ENCODE data around the gene PYDC1. TPM values are rescaled to one million over a fixed set of nuclear protein-coding genes. Genes with fewer than 3 reads are reported as not detected.
"Not testable (repeated sequence)": the region's sequence is repeated elsewhere in the genome, so short reads cannot be mapped to it uniquely, and the experiment has no call there.

Gene PYDC1
- total RNA-seq, 2 experiments from 2014 or later, result not detected

- H3K36me3 Mint-ChIP-seq; H3K4me3 Mint-ChIP-seq; intact Hi-C loops (cut with micrococcal nuclease); DNase-seq; POLR2A ChIA-PET; H3K27me3 Mint-ChIP-seq; H3K4me1 Mint-ChIP-seq (ENCODE audit: low read depth); H3K9me3 Mint-ChIP-seq; H3K27ac Mint-ChIP-seq; CTCF ChIA-PET: not testable (repeated sequence)
Measured at GRCh38 chr16:31245598-31245997, 28.7 kb upstream of the PYDC1 start.

DNA sequence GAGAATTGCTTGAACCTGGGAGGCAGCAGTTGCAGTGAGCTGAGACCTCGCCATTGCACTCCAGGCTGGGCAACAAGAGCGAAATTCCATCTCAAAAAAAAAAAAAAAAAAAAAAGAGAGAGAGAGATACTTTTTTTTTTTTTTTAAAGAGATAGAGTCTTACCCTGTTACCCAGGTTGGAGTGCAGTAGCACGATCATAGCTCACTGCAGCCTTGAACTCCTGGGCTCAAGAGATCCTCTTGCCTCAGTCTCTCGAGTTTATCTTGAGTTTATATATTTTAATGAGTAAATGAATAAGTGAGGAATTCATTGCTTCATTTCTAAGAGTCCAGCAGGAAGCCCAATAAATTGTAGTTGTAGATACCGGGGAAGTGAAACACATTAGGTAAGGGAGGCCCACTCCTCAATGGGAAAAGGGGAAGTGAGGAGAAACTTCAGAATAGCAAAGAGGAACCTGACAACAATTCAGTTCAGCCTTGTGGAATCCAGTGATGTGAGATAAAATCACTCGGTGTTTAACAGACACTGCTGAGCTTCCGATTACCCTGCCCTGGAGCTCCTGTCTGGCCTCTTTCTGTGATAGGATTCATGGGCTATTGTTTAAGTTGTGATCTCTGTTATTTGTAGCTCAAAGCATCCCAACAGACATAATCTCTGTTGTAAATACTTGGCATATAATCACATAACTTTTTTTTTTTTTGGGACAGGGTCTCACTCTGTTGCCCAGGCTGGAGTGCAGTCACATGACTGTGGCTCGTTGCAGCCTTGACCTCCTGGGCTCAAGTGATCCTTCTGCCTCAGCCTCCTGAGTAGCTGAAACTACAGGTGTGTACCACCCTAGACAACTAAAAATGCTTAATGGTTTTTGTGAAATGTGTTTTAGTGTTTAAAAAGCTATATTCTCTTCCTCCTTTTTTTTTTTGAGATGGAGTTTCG is 27.1 kb upstream of the PYDC1 start:
- POLR2A ChIA-PET, result no interaction called here
- Mint-ChIP-seq H3K4me1 (ENCODE audit: low read depth) (no peaks in the 10 kb centered on the region), H3K27me3 (peaks cover 2% of the 10 kb centered on the region), H3K9me3 (no peaks in the 10 kb centered on the region), H3K4me3 (no peak overlapping the region), H3K27ac (no peak overlapping the region), H3K36me3 (no peaks in the 10 kb centered on the region)
- CTCF ChIA-PET, result no interaction called here
- intact Hi-C loops (cut with micrococcal nuclease), result no loop called here
- no peak for DNase-seq

- H3K36me3 Mint-ChIP-seq, result no peaks in the 10 kb centered on the region
- H3K27ac Mint-ChIP-seq, result no peak overlapping the region
- H3K4me1 Mint-ChIP-seq (ENCODE audit: low read depth), result no peaks in the 10 kb centered on the region
- no peaks in the 10 kb centered on the region for H3K9me3 Mint-ChIP-seq
- no peak overlapping the region for H3K4me3 Mint-ChIP-seq
- ChIA-PET CTCF (no interaction called here), POLR2A (no interaction called here)
- H3K27me3 Mint-ChIP-seq, result no peaks in the 10 kb centered on the region
- DNase-seq, result no peak
- intact Hi-C loops (cut with micrococcal nuclease), result no loop called here
Measured at GRCh38 chr16:31242206-31242605, 25.3 kb upstream of the PYDC1 start.

GRCh38 chr16:31238041-31238440 is 21.1 kb upstream of the PYDC1 start:
- CTCF ChIA-PET, result no interaction called here
- no peak for DNase-seq
- no peaks in the 10 kb centered on the region for H3K36me3 Mint-ChIP-seq
- no peak overlapping the region for H3K27ac Mint-ChIP-seq
- H3K27me3 Mint-ChIP-seq, result no peaks in the 10 kb centered on the region
- no peaks in the 10 kb centered on the region for H3K4me1 Mint-ChIP-seq (ENCODE audit: low read depth)
- H3K4me3 Mint-ChIP-seq, result no peak overlapping the region
- POLR2A ChIA-PET, result no interaction called here
- intact Hi-C loops (cut with micrococcal nuclease), result no loop called here
- no peaks in the 10 kb centered on the region for H3K9me3 Mint-ChIP-seq

GRCh38 chr16:31229501-31229900 is 12.6 kb upstream of the PYDC1 start:
- ChIA-PET CTCF (no interaction called here), POLR2A (no interaction called here)
- intact Hi-C loops (cut with micrococcal nuclease), result no loop called here
- Mint-ChIP-seq H3K4me1 (ENCODE audit: low read depth) (no peaks in the 10 kb centered on the region), H3K27ac (no peak overlapping the region), H3K4me3 (no peak overlapping the region), H3K36me3 (no peaks in the 10 kb centered on the region), H3K27me3 (no peaks in the 10 kb centered on the region), H3K9me3 (no peaks in the 10 kb centered on the region)
- no peak for DNase-seq

- no peaks in the 10 kb centered on the region for H3K36me3 Mint-ChIP-seq
Measured at GRCh38 chr16:31228206-31228605, 11.3 kb upstream of the PYDC1 start.

DNA sequence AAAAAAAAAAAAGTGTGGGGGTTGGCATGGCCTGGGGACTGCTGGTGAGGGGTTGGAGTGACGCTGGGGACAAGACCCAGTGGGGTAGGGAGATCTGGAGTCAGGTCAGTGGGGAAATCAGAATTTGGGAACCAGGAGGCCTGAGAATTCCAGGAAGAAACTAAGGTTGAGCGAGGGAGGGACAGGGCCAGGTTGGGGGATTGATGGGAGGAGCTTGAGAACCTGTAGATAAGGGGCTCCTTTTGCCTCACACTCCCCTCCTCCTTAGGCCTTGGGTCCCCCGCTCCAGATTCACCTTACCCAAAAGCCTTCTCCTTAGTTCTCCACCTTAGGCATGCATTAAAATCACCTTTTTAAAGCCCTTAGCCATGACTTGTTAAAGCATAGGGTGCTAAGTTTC is 8.3 kb upstream of the PYDC1 start:
- Mint-ChIP-seq H3K36me3 (no peaks in the 10 kb centered on the region), H3K27ac (no peak overlapping the region), H3K9me3 (no peaks in the 10 kb centered on the region), H3K27me3 (peaks cover 6% of the 10 kb centered on the region), H3K4me1 (ENCODE audit: low read depth) (no peaks in the 10 kb centered on the region), H3K4me3 (no peak overlapping the region)
- ChIA-PET CTCF (no interaction called here), POLR2A (no interaction called here)
- DNase-seq, result no peak
- intact Hi-C loops (cut with micrococcal nuclease), result no loop called here

More at GRCh38 chr16:31228206-31228605, 11.3 kb upstream of the PYDC1 start:
- Mint-ChIP-seq H3K4me1 (ENCODE audit: low read depth) (no peaks in the 10 kb centered on the region), H3K27ac (no peak overlapping the region), H3K9me3 (no peaks in the 10 kb centered on the region), H3K4me3 (no peak overlapping the region), H3K27me3 (no peaks in the 10 kb centered on the region)
- no peak for DNase-seq
- POLR2A ChIA-PET, result no interaction called here
- intact Hi-C loops (cut with micrococcal nuclease), result no loop called here
- CTCF ChIA-PET, result no interaction called here

DNA sequence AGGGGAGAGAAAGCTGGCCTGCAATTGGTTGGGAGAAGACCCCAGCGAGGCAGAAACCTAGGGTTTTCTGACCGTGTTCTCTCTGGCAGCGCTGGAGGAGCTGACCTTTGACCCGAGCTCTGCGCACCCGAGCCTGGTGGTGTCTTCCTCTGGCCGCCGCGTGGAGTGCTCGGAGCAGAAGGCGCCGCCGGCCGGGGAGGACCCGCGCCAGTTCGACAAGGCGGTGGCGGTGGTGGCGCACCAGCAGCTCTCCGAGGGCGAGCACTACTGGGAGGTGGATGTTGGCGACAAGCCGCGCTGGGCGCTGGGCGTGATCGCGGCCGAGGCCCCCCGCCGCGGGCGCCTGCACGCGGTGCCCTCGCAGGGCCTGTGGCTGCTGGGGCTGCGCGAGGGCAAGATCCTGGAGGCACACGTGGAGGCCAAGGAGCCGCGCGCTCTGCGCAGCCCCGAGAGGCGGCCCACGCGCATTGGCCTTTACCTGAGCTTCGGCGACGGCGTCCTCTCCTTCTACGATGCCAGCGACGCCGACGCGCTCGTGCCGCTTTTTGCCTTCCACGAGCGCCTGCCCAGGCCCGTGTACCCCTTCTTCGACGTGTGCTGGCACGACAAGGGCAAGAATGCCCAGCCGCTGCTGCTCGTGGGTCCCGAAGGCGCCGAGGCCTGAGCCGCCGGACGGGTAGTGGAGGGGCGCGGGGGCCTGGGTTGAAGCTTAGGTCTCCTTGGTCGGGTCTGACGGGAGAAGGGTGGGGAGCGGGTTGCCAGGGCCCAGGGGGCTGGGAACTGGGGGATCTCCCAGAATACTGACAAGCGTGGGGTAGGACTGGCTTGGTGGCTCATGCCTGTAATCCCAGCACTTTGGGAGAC is 7.4 kb upstream of the PYDC1 start:
- H3K27ac Mint-ChIP-seq, result no peak overlapping the region
- no peaks in the 10 kb centered on the region for H3K9me3 Mint-ChIP-seq
- H3K36me3 Mint-ChIP-seq, result no peaks in the 10 kb centered on the region
- ChIA-PET POLR2A (no interaction called here), CTCF (no interaction called here)
- H3K4me3 Mint-ChIP-seq, result no peak overlapping the region
- DNase-seq, result no peak
- H3K27me3 Mint-ChIP-seq, result peaks cover 6% of the 10 kb centered on the region
- H3K4me1 Mint-ChIP-seq (ENCODE audit: low read depth), result no peaks in the 10 kb centered on the region
- intact Hi-C loops (cut with micrococcal nuclease), result no loop called here

GRCh38 chr16:31223044-31223443 is 6.1 kb upstream of the PYDC1 start:
- Mint-ChIP-seq H3K27me3 (peaks cover 15% of the 10 kb centered on the region), H3K9me3 (no peaks in the 10 kb centered on the region), H3K36me3 (no peaks in the 10 kb centered on the region), H3K27ac (no peak overlapping the region), H3K4me3 (no peak overlapping the region), H3K4me1 (ENCODE audit: low read depth) (no peaks in the 10 kb centered on the region)
- intact Hi-C loops (cut with micrococcal nuclease), result no loop called here
- ChIA-PET CTCF (no interaction called here), POLR2A (no interaction called here)
- DNase-seq, result no peak

DNA sequence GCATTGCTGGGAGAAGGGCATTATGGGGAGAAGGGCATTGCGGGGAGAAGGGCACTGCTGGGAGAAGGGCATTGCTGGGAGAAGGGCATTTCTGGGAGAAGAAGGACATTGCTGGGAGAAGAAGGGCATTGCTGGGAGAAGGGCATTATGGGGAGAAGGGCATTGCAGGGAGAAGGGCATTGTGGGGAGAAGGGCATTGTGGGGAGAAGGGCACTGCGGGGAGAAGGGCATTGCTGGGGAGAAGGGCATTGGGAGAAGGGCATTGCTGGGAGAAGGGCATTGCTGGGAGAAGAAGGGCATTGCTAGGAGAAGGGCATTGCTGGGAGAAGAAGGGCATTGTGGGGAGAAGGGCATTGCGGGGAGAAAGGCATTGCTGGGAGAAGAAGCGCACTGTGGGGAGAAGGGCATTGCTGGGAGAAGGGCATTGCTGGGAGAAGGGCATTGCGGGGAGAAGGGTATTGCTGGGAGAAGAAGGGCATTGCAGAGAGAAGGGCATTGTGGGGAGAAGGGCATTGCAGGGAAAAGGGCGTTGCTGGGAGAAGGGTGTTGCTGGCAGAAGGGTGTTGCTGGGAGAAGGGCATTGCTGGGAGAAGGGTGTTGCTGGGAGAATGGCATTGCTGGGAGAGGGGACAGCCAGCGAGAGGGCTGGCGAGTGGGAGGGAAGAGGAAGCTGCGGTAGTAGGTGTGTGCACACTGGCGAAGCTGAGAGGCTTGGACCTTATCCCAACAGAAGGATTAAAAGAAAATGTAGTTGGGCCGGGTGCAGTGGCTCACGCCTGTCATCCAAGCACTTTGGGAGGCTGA is 4.6 kb upstream of the PYDC1 start:
- Mint-ChIP-seq H3K36me3 (no peaks in the 10 kb centered on the region), H3K27ac (no peak overlapping the region), H3K27me3 (peaks cover 28% of the 10 kb centered on the region), H3K4me3 (no peak overlapping the region), H3K9me3 (no peaks in the 10 kb centered on the region), H3K4me1 (ENCODE audit: low read depth) (peaks cover 5% of the 10 kb centered on the region)
- POLR2A ChIA-PET, result no interaction called here
- CTCF ChIA-PET, result interaction anchor here (0.5 kb wide), 1 partner anchor 14 kb away, joined by 3 read pairs; no protein-coding TSS in a partner anchor
- intact Hi-C loops (cut with micrococcal nuclease), result no loop called here
- no peak for DNase-seq

GRCh38 chr16:31219154-31219741 is 2.3 kb upstream of the PYDC1 start:
- Mint-ChIP-seq H3K27ac (no peak overlapping the region), H3K27me3 (peaks cover 43% of the 10 kb centered on the region)
- POLR2A ChIA-PET, result no interaction called here

More at GRCh38 chr16:31219154-31219741, 2.3 kb upstream of the PYDC1 start:
- peaks cover 15% of the 10 kb centered on the region for H3K4me1 Mint-ChIP-seq (ENCODE audit: low read depth)
- H3K9me3 Mint-ChIP-seq, result no peaks in the 10 kb centered on the region
- intact Hi-C loops (cut with micrococcal nuclease), result loop anchor here (5.0 kb wide), 1 partner anchor 48 kb away; no protein-coding TSS in a partner anchor
- H3K36me3 Mint-ChIP-seq, result no peaks in the 10 kb centered on the region
- CTCF ChIA-PET, result interaction anchor here (1.0 to 1.1 kb wide), 2 partner anchors 11 to 163 kb away, joined by 3 read pairs; no protein-coding TSS in a partner anchor
- H3K4me3 Mint-ChIP-seq, result no peak overlapping the region
- DNase-seq, result no peak
